Epithelial cell of prostate (primary cell): ENCODE results near the gene RASAL2.

Experiments
- DNase-seq: peaks from one replicate; pipeline ENCODE4 v3.0.0-alpha.2; 2011; ENCODE audit warnings: low read depth, low spot score
- H3K27ac ChIP-seq: fragments of 450-650 bp; 2 replicates; pipeline ENCODE4 v1.5.1; 2017; ENCODE audit warnings: mild to moderate bottlenecking

The RASAL2 gene

DNA sequence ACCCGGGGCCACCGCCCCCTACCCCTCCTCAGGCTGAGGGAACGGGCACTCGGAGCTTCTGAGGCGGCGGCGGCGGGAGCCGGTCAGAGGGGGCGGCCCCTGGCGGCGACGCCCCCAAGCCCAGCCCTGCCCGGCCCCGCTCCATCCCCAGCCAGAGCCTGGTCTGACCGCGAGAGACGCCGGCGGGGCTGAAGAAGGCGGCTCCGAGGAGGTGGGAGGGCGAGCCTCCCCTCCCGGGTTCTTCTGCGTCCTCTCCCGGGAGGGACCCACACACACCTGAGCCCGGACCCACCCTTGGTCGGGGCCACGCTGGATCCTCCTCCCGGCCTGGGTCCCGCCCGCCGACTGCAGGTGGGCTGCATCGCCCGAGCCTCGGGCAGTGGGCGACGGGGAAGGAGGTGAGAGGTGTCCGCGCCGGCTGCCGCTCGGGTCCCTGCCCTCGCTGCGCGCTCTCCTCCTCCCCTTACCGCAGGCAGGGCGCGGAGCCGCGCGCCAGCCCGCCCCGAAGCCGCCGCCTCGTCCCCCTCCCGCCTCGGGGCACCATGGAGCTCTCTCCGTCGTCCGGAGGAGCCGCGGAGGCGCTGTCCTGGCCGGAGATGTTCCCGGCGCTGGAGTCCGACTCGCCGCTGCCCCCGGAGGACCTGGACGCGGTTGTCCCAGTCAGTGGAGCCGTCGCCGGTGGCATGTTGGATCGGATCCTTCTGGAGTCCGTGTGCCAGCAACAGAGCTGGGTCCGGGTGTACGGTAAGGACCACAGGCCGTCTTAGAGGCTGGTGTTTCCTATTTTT, at the start of gene RASAL2:
RASAL2 (plus strand) TSS at position 154 of the 788 bp plus-strand sequence; CDS start at position 543, 389 bp downstream.
- peak within 1 kb of the TSS; percentile 74 for H3K27ac ChIP-seq
- DNase-seq = no peak

DNA sequence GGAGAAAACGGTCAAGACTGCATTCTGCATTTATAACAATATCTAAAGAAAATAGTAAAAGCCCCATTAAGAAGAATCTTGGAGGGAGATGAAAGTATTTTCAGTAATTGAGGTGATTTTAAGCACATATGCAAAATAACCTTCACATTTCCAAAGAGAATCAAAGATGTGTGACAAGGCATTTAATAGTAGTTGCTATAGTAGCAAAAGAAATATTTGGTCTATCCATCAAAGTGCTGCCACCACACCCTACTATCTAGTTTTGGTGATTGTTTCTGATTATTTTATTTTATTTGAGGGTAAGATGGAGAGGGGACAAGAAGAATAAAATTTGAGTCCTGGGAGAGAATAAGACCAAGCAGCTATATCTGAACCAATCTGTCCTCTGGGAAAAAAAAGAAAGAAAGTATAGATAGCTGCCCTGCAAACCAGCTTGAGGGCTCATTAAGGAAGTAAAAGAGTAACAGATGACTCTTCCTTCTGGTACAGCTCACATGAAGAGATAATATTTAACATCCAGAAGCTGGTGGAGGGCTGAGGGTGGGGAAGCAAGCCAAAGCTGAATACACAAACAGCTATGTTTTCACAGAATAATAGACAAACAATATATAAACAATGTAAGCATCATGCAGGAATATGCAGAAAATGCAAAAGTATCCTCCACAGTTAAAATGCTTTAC, 47.2 kb upstream of the RASAL2 start:
- no peak for DNase-seq
- H3K27ac ChIP-seq = no peak overlapping the region

DNA sequence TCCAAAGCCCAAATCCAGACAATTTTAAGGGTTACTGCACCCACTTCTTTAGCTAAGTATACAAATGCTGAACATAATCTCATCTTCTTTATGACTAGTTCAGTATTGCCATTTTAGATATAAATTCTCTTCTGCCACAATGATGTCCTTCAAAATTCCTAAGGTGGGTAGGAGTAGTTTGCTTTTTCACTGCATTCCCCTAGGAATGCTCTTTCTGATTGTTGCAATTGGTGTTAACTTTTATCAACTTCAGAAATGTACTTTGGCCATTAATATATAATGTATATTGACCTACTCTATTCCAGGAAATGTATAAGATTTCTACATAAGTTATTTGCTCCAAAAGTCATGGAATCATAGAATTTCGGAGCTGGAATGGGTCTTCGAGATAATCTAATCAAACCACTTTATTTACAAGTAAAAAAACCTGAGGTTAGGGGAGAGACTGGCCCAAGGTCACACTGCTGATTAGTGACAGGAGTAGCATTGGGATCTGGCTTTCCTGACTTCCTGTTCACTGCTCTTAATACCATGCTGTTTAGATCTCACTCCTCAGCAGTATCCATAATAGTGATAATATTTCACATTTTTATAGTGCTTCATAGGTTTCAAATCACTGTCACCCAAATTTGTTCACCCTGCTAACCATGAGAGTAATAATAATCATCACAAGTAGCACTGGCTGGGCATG, 46.4 kb upstream of the RASAL2 start:
- no peak overlapping the region for H3K27ac ChIP-seq
- no peak for DNase-seq

DNA sequence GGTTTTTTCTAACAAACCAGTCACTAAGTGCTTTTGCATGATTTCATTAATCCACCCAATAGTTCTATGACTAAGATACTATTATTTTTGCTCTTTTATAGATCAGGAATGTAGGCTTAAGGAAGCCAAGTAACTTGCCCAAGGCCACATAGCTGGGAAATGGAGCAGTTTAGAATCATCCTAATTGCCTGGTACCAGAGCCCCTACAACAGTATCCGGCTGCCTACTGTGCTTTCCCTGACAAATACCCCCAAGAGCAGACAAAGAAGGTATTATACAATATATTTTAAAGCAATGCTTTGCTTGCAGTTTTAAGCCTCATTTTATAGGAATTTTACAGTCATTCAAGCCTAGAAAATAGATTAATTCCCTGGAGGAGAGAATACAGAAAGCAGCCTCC, 45.5 kb upstream of the RASAL2 start:
- no peak for DNase-seq
- no peak overlapping the region for H3K27ac ChIP-seq

DNA sequence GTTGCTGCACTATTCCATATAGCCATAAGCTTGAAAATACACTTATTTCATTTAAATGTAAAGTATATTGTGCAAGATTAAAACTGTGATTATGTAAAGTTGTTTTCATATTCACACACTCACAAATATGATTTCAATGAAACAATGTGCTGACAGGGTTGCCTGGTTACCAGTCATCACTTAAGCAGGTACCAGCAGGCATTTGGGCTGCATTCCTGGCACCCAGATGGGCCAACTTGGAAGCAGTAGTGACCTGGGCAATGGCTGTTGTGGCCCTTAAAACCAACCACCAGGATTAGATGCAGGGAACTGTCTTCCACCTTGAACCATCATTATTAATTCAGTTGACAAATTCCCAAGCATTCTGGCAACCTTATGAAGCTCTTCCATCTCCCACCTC, 45.0 kb upstream of the RASAL2 start:
- peak; percentile 22 for DNase-seq
- H3K27ac ChIP-seq = no peak overlapping the region

DNA sequence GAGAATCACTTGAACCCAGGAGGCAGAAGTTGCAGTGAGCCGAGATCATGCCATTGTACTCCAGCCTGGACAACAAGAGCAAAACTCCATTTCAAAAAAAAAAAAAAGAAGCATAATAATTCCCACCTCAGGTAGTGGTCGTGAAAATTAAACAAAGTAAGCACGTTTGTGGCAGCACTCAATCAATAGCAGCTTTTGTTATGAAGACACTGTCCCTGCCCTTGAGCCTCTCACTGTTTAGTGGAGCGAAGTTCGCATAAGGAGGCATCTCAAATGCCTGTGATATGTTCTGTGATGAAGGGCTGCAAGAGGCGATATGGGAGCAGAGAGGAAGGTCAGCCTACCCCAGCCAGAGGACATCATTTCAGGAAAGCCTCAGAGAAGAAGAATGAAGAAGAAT, 43.8 kb upstream of the RASAL2 start:
- no peak for DNase-seq
- no peak overlapping the region for H3K27ac ChIP-seq

DNA sequence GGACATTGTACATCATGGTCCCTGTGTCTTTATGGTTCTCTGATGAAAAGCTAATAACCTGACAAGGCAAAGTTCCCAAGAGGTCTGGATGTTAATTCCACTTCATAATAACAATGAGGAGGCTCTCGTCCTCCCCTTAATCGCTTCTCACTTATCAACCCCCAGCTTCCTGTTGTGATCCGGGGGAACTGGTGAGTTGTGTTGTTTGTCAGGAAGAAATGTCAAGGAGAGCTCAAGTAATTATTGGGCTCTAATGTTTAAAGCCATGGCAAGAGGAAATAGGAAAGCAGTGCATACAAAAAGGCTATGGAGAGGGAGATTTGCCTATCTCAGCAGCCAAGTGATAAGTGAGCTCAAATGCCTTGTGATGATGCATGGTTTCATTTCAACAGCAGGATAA, 42.8 kb upstream of the RASAL2 start:
- no peak overlapping the region for H3K27ac ChIP-seq
- DNase-seq = no peak

DNA sequence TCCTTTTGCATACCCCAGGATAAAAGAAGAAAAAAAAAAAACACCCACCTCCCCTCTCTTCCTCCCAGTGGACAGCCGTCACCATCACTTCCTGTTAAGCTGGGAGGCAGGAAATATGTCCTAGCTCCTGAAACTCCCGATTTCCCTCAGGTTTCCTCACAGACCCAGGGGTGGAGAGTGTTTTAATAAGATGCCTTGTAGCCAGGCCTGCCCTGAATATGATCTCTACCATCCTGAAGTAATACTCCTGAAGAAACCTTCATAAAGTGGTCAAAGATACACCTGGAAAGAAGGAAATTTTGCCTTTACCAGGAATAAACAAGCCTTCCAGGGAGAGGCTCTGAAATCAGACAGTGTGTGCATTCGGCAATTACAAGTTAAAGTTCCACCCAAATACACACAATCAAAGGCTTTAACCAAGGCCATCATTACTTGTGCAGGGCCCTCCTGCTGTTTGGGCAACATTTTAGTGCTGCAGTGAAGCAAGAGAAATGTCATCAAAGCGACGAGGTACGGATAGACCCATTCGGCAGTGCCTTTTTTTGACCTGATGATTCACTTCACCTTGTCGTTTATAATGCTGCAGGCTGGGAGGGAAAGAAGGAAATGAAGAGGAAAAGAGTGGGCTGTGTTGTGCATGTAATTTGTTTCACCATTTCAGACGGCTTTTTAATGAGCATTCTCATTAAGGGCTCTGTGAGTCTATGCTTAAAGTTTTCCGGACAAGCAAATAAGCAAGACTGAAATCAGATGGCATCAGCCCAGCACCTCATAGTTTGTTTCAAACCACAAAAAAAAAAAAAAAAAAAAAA, 41.0 kb upstream of the RASAL2 start:
- no peak for DNase-seq
- no peak overlapping the region for H3K27ac ChIP-seq

DNA sequence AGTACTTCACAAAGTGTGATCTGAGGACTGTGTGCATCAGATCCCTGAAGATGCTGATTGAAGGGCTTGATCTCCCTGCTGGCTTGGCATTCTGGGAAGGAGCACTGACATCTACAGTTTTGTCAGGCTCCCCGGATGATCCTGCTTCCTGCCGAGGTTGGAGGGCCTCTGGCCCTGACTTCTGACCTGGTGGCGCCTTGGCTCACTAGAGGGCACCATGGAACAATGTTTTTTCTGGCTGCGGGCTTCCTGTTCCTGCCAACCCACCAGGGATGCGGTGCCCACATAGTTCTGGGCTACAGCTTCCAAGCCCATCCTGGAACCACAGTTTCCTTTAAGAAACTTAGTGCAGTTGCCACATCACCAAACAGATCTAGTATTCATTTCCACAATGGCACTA, 38.8 kb upstream of the RASAL2 start:
- H3K27ac ChIP-seq = no peak overlapping the region
- no peak for DNase-seq

DNA sequence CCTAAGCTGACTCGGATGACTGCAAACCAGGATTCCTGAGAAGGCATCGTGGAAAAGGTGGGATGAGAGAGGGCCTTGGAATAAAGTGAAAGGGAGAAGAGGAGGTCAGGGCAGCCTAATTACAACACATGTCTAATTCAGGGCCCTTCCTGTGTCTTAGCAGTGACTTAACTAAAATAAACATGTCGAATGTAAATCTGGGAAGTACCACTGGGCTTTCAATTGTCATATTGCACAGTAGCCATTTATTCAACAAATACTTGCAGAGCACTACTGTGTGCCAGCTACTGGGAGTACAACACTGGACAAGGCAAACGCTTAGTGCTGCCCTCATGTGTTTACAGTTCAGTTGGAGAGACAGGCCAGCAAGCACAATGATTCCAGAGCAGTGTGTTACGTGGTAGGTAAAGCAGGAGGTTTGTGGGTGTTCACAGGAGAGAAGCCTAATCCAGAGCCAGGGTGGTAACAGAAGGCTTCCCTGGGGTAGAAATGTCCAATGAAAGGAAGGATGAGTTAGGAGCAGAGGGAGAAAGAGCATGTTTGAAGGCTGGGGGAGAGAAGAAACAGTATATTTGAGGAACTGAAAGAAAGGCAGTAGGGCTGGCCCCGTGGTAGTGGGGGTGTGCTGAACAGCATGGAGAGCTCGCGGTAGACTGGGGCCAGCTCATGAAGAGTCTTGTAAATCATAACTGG, 38.0 kb upstream of the RASAL2 start:
- no peak for DNase-seq
- H3K27ac ChIP-seq = no peak overlapping the region

DNA sequence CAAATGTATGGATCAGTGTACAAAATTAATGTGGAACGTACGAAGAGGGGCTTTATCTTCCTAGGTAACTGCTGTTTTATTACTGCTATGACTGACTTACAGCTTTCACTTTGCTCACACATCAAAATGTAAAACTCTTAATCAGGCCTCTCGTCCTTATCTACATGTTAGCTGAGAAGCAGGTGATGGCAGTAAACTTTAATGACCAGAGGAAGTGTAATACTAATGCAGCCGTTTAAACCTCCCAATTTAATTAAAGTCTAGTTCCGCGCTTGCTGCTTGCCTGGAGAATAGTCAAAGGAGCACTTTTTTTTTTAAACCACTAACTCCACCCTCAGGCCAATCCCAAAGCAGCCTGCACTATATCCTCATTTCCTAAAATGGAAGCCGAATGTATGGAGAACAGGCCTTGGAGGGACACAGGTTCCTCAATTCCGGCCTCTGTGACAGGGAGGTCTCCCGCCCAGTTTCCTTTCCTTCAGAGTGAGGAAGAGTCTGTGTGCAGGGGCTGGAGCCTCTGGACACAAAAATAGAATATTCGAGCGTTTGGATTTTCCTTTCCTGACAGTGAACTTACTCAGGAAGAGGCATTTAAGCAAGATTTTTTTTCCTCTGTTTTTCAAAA, 36.7 kb upstream of the RASAL2 start:
- H3K27ac ChIP-seq = peak overlapping the region; percentile 59
- DNase-seq = no peak

DNA sequence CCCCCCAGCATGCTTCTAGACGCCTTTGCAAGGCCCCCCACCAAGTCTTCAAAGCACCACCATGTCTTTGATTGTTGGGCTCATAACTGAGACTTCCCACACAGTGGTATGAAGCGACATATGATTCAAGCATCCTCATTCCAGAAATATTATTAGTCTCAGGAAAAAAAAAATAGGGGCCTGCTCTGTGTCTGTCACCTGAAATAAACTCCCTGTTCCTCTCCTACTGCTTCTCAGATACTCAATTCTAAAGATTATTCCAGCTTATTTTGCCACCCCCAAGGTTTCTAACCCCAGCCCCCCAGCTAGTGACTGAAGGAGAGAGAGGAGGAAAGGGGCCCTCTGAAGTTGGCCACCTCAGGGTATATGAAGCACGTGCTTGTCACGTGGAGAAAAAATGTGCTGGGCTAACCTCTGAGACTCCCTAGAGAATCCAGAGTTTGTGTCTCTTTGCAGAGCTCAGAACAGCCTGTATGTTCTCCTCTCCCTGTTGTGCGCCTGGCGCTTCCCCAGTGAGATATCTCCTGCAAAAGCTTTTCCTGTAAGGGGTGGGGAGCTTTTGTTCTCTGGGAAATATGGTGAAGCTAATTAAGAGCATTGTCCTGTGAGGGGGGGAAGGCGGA, 35.9 kb upstream of the RASAL2 start:
- H3K27ac ChIP-seq = peak overlapping the region; percentile 59
- no peak for DNase-seq

DNA sequence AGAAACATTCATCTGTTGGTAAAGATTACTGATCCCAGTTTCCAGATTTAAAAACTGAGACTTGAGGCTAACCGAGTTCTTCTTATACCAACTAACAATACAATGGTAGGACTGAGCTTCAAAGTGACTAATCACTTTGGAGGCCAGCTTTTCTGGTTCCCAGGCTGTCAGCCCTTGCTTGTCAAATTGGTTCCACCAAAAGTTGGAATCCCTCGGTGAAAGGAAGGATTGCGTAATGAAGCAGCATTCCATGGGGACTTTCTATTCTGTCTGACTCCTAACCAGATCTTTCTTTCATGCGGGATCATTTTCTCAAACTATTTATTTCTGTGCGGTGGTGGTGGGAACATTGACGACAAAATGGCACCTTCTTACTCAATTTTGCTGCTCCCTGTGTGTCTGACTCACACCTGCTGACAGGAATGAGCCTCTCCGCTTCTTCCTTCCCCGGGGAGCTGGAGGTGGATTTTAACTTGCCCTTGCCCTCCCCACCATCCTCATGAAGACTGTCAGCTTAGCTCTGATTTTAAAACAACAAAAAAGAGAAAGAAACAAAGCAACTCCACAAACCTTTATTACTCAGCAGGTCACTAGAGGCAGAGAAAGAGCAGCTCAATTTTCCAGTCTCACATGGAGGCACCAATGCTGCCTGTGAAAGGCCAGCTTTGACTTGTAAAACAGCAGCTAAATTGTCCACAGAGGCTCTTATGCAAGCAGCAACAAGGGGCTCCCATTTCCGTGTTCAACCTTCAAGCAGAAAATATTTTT, 32.9 kb upstream of the RASAL2 start:
- DNase-seq = peak; percentile 46
- peak overlapping the region; percentile 47 for H3K27ac ChIP-seq

DNA sequence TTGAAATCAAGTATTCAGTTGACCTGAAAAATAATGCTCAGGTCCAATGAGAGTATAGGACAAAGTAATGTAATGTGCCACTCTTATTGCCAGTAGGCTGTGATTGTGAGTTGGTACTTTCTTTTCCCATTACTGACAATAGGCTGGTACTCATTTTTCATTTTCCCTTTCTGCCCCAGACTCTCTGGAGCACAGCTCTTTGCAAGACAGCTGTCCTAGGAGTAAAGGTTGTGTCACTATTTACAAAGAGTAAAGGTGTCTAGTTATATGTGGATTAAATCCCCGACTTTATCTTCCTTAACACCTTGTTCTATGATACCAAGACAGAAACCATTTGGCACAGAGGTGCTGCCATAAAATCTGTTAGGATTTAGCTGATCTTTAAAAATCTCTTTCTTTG, 32.3 kb upstream of the RASAL2 start:
- no peak for DNase-seq
- peak overlapping the region; percentile 47 for H3K27ac ChIP-seq

DNA sequence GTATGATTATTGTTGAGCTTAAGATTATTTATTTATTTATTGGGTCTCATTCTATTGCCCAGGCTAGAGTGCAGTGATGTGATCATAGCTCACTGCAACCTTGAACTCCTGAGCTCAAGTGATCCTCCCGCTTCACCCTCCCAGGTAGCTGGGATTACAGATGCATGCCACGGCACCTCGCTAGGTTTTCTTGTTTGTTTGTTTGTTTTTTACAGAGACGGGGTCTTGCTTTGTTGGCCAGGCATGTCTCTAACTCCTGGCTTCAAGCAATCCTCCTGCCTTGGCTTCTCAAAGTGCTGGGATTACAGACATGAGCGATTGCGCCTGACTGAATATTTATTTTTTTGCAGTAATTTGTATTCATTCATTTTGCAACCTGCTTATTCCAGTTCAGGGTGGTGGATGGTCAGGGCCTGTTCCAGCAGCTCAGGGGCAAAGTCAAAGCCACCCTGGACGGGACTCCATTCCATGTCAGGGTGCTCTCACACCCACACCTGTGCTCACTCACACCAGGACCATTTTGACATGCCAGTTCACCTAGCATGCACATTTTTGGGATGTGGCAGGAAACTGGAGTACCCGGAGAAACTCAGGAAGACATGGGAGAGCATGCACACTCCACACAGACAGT, 29.6 kb upstream of the RASAL2 start:
- no peak overlapping the region for H3K27ac ChIP-seq
- DNase-seq = no peak

DNA sequence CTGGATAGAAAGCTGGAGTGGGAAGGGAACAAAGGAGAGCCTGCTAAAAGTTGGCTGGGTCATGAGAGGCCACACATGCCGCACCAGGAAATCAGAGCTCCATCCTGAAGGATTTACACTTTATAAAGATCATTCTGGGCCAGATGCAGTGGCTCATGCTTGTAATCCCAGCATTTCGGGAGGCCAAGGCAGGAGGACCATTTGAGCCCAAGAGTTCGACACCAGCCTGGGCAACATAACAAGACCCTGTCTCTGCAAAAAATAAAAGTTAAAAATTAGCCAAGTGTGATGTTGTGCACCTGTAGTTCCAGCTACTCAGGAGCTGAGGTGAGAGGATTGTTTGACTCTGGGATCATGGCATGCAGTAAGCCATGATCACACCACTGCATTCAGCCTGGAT, 28.7 kb upstream of the RASAL2 start:
- no peak for DNase-seq

DNA sequence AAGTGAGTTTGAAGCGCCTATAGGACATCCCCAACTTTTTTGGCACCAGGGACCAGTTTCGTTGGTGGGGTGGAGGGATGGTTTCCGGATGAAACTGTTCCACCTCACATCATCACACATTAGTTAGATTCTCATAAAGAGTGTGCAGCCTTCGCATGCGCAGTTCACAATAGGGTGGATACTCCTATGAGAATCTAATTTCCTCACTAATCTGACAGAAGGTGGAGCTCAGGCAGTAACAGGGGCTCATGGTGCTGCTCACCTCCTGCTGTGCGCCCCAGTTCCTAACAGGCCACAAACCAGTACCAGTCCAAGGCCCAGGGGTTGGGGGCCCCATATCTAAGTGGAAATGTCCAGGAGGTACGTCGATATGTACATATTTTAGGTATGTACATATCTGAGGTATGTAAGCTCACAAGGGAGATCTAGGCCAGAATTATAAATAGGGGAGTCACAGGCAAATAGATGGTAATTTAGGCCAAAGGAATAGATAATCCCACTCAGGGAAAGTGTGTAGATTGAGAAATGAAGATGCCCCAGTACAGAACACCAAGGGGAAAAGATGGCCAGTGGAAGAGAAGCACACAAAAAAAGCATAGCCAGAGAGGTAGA, 27.5 kb upstream of the RASAL2 start:
- DNase-seq = no peak
- H3K27ac ChIP-seq = no peak overlapping the region

More for the DNA sequence above, 28.7 kb upstream of the RASAL2 start:
- H3K27ac ChIP-seq = no peak overlapping the region
